IMR-90 (cell line): ENCODE results near the gene ABTB2. TPM values are rescaled to one million over a fixed set of nuclear protein-coding genes. Genes with fewer than 3 reads are reported as not detected.

Source experiments
- ATAC-seq: fragments of 200-7000 bp; cut with Tn5 transposase; 2 replicates; pipeline ENCODE4 v1.9.1; 2020; ENCODE audit warnings: low read depth, mild to moderate bottlenecking, moderate library complexity
- BruUV-seq: library from RNA; stranded (reverse); fragments of 400-500 nt; replicated peaks from 2 replicates; lab custom pipeline; 2021; lab: Mats Ljungman, UMichigan
- CTCF ChIA-PET: fragments of 300-600 bp; formaldehyde crosslinking; extraction: SDS; loops from one replicate; lab custom pipeline; 2021; ENCODE audit warnings: antibody characterized with exemption; lab: Yijun Ruan, JAX
- POLR2A ChIA-PET: fragments of 300-600 bp; sonication (Branson Sonifier 250); formaldehyde crosslinking; loops from one replicate; lab custom pipeline; 2022; ENCODE audit warnings: antibody characterized with exemption; ENCODE audit not compliant: unreplicated experiment; lab: Charles Lee
- DNase-seq: peaks from one replicate; pipeline ENCODE4 v3.0.0; 2013
- H2AFZ ChIP-seq: replicated peaks from 2 replicates; pipeline ENCODE3; 2013; ENCODE audit warnings: low read length, mild to moderate bottlenecking; ENCODE audit not compliant: poor library complexity
- H2AK5ac ChIP-seq: 2 replicates; pipeline ENCODE4 v1.6.1; 2013; ENCODE audit warnings: low read depth, low read length, inconsistent platforms
- H2AK9ac ChIP-seq: replicated peaks from 2 replicates; pipeline ENCODE3; 2013; ENCODE audit warnings: mild to moderate bottlenecking, low read depth, low read length, moderate library complexity; ENCODE audit not compliant: poor library complexity
- H2BK120ac ChIP-seq: 2 replicates; pipeline ENCODE4 v1.6.1; 2013; ENCODE audit warnings: low read depth, low read length, inconsistent platforms
- H2BK15ac ChIP-seq: 3 replicates; pipeline ENCODE4 v1.6.1; 2013; ENCODE audit warnings: low read depth, low read length, inconsistent platforms
- H2BK20ac ChIP-seq: 2 replicates; pipeline ENCODE4 v1.6.1; 2013; ENCODE audit warnings: low read depth, mild to moderate bottlenecking, inconsistent platforms, low read length, moderate library complexity
- H2BK5ac ChIP-seq: 2 replicates; pipeline ENCODE4 v1.6.1; 2013; ENCODE audit warnings: mild to moderate bottlenecking, low read depth, low read length, inconsistent platforms; ENCODE audit not compliant: poor library complexity, severe bottlenecking
- H3K14ac ChIP-seq: replicated peaks from 2 replicates; pipeline ENCODE4 v1.6.1; 2013; ENCODE audit warnings: low read depth, low read length, inconsistent platforms
- H3K18ac ChIP-seq: 2 replicates; pipeline ENCODE4 v1.6.1; 2013; ENCODE audit warnings: low read depth, low read length, control low read depth
- H3K23ac ChIP-seq: 2 replicates; pipeline ENCODE4 v1.6.1; 2013; ENCODE audit warnings: low read depth, low read length, inconsistent platforms
- H3K27ac ChIP-seq: 2 replicates; pipeline ENCODE4 v1.5.1; 2013; ENCODE audit warnings: mild to moderate bottlenecking, control low read depth, low read length; ENCODE audit not compliant: insufficient read depth
- H3K27me3 ChIP-seq: 2 replicates; pipeline ENCODE4 v1.6.1; 2013; ENCODE audit warnings: low read length; ENCODE audit not compliant: control insufficient read depth, insufficient read depth
- H3K36me3 ChIP-seq: 2 replicates; pipeline ENCODE4 v1.6.1; 2013; ENCODE audit warnings: low read length, mixed read lengths; ENCODE audit not compliant: control insufficient read depth, insufficient read depth
- H3K4ac ChIP-seq: 2 replicates; pipeline ENCODE4 v1.6.1; 2013; ENCODE audit warnings: low read depth, low read length, inconsistent platforms
- H3K4me1 ChIP-seq: 2 replicates; pipeline ENCODE4 v1.6.1; 2013; ENCODE audit warnings: low read length, mixed read lengths; ENCODE audit not compliant: control insufficient read depth, insufficient read depth
- H3K4me2 ChIP-seq: 2 replicates; pipeline ENCODE4 v1.6.1; 2013; ENCODE audit warnings: low read depth, mild to moderate bottlenecking, control low read depth, low read length, moderate library complexity
- H3K4me3 ChIP-seq: 2 replicates; pipeline ENCODE4 v1.5.1; 2013; ENCODE audit warnings: low read depth, mild to moderate bottlenecking, control low read depth, low read length, moderate library complexity; ENCODE audit not compliant: insufficient read depth
- H3K56ac ChIP-seq: 2 replicates; pipeline ENCODE4 v1.6.1; 2013; ENCODE audit warnings: low read length, inconsistent platforms; ENCODE audit not compliant: insufficient read depth; ENCODE audit errors: extremely low read depth
- H3K79me1 ChIP-seq, 2 experiments: 2 replicates each; pipeline ENCODE4 v1.6.1; 2013; ENCODE audit warnings: low read length in 2 of 2, inconsistent platforms in 1 of 2, low read depth in 1 of 2
- H3K9ac ChIP-seq: 2 replicates; pipeline ENCODE4 v1.6.1; 2013; ENCODE audit warnings: low read depth, low read length, control low read depth
- H3K9me1 ChIP-seq: 2 replicates; pipeline ENCODE4 v1.6.1; 2013; ENCODE audit warnings: low read length, inconsistent platforms; ENCODE audit not compliant: insufficient read depth
- H3K9me3 ChIP-seq: 2 replicates; pipeline ENCODE4 v1.6.1; 2013; ENCODE audit warnings: low read length; ENCODE audit not compliant: control insufficient read depth, insufficient read depth
- H4K20me1 ChIP-seq: 2 replicates; pipeline ENCODE4 v1.6.1; 2013; ENCODE audit warnings: low read length, inconsistent platforms; ENCODE audit not compliant: insufficient read depth
- H4K5ac ChIP-seq: 2 replicates; pipeline ENCODE4 v1.6.1; 2013; ENCODE audit warnings: mild to moderate bottlenecking, low read depth, low read length, control low read depth
- H4K8ac ChIP-seq, 2 experiments: 2 replicates each; pipeline ENCODE4 v1.6.1; 2013; ENCODE audit warnings: low read depth in 2 of 2, low read length in 2 of 2, control low read depth in 1 of 2, inconsistent platforms in 1 of 2
- H4K91ac ChIP-seq: 2 replicates; pipeline ENCODE4 v1.6.1; 2013; ENCODE audit warnings: low read depth, low read length, inconsistent platforms; ENCODE audit not compliant: insufficient read depth
- CHD1 ChIP-seq: IDR thresholded peaks from 2 replicates; pipeline ENCODE4 v1.6.1; 2012; ENCODE audit warnings: low read depth, low read length, improper control_type of control experiment
- ELK1 ChIP-seq: fragments of 150-350 bp; IDR thresholded peaks from 2 replicates; pipeline ENCODE4 v1.6.1; 2016; ENCODE audit warnings: low read depth, mild to moderate bottlenecking, low read length, moderate library complexity, borderline replicate concordance
- POLR2A ChIP-seq: IDR thresholded peaks from 2 replicates; pipeline ENCODE4 v1.6.1; 2012; ENCODE audit warnings: mild to moderate bottlenecking, low read depth, low read length
- SMC3 ChIP-seq: fragments of 150-350 bp; IDR thresholded peaks from 2 replicates; pipeline ENCODE4 v1.6.1; 2016; ENCODE audit warnings: low read depth, mild to moderate bottlenecking, antibody characterized with exemption, low read length, moderate library complexity
- WGBS, 2 experiments: methylation state at CpG; one replicate each; pipeline versions ENCODE4 v1.1.5 to v1.1.7; 2013; ENCODE audit warnings: missing lambda C conversion rate in 2 of 2; ENCODE audit not compliant: insufficient read length in 1 of 2; ENCODE audit errors: extremely low coverage in 2 of 2; 5-methylcytosine and 5-hydroxymethylcytosine counted together
- dilution Hi-C: fragments of 300-500 bp; cut with HindIII; formaldehyde crosslinking; loops from one replicate; pipeline ENCODE4 v1.14.3; 2018; ENCODE audit warnings: low sequenced_read_pairs; ENCODE audit not compliant: unreplicated experiment
- in situ Hi-C: fragments of 300-500 bp; cut with MboI; formaldehyde crosslinking; loops from 3 replicates; pipeline ENCODE4 v1.14.3; 2019; ENCODE audit warnings: low sequenced_read_pairs, inconsistent platforms, mixed read lengths
- intact Hi-C: fragments of 100-400 bp; cut with micrococcal nuclease; formaldehyde crosslinking; loops from 2 replicates; pipeline ENCODE4 v1.10.0; 2022
- polyA plus RNA-seq, 3 experiments: library from polyadenylated mRNA; depleted of rRNA; stranded (reverse); fragments of >200 nt; gene quantifications; 2 replicates each; pipeline ENCODE4 v1.2.3, GENCODE V29; 2012; ENCODE audit warnings: low replicate concordance in 1 of 3
- total RNA-seq: library from RNA; depleted of rRNA; stranded (reverse); fragments of >200 nt; gene quantifications from 2 replicates; pipeline ENCODE4 v1.2.3, GENCODE V29; 2012

Gene ABTB2
- total and polyA plus RNA-seq, 2 of the 4 experiments (the other 2 are of a cell fraction) = 0.18 to 2.0 TPM

- Histone ChIP-seq H3K56ac (no peak overlapping the region), H4K91ac (no peak overlapping the region), H3K4ac (no peak overlapping the region), H3K9me1 (peaks cover 6% of the 10 kb centered on the region; the same call in 1 of the 2 replicates), H2AK5ac (no peak overlapping the region), H3K79me1 (no peaks in the 10 kb centered on the region), H3K4me2 (no peak overlapping the region), H2BK120ac (no peak overlapping the region), H3K4me1 (peaks cover 4% of the 10 kb centered on the region; the same call in 1 of the 2 replicates), H3K9me3 (no peaks in the 10 kb centered on the region), H4K8ac (no peak overlapping the region), H3K4me3 (no peak overlapping the region), H3K36me3 (no peaks in the 10 kb centered on the region), H3K18ac (no peak overlapping the region), H4K5ac (no peak overlapping the region), H2AFZ (no peak overlapping the region), H2AK9ac (no peak overlapping the region), H2BK15ac (no peak overlapping the region), H2BK20ac (no peak overlapping the region), H3K27ac (no peak overlapping the region), H3K23ac (no peak overlapping the region), H3K27me3 (peaks cover 17% of the 10 kb centered on the region), H3K9ac (no peak overlapping the region), H4K20me1 (no peaks in the 10 kb centered on the region), H2BK5ac (no peak overlapping the region), H3K14ac (no peak overlapping the region)
- ATAC-seq (no peak), DNase-seq (no peak)
- ChIA-PET POLR2A (no interaction called here), CTCF (no interaction called here)
- TF ChIP-seq SMC3 (no peak), CHD1 (no peak), POLR2A (no peak), ELK1 (no peak)
- whole genome bisulfite sequencing, 2 experiments = 20% methylated on average over 1 of the region's 6 CpGs; no CpG with 5 or more reads in 1 of the 2 experiments
- dilution Hi-C loops = no loop called here
- in situ Hi-C loops = no loop called here
- intact Hi-C loops = no loop called here
- no TSS peak for BruUV-seq
Observed at GRCh38 chr11:34256150-34256549, 101.7 kb downstream of the ABTB2 start.
